Measurements from ENCODE around the gene TAS2R46. TPM values are rescaled to one million over a fixed set of nuclear protein-coding genes. Genes with fewer than 3 reads are reported as not detected.

Gene TAS2R46
- total and polyA plus RNA-seq, 2 of the 13 experiments (the other 11 are each of a cell fraction or from before 2014, with no cell fraction given) = 0.16 to 3.5 TPM

DNA sequence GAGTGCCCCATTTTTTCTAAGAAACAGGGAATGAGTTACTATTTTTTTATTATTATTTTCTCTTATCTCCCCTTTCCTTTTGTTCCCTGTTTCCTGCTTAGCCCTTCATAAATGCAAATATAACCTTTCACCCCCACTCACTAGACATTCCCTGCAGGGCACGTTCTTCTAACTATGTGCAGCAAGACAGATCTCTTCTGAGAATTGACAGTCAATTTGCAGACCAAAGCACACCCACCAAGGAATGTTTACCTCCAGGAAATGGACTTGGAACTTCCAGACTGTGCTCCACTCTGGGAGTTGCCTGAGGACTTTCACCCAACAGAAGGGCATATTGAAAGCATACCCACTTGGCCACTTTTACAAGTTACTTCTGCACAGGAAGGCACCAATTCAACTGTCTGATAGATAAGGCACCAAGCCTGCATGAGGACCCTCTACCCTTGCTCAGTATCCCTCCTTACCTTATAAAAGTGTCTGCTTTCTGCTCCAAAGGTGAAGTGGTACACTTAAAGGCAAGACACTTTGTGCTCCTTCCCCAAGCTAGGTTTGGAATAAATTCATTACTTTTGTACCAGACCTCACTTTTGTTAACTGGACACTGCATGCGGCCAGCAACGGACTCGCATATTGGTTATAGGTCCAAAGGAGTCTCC, 46.2 kb downstream of the TAS2R46 start (continued):
- TF ChIP-seq, protein P1, sequence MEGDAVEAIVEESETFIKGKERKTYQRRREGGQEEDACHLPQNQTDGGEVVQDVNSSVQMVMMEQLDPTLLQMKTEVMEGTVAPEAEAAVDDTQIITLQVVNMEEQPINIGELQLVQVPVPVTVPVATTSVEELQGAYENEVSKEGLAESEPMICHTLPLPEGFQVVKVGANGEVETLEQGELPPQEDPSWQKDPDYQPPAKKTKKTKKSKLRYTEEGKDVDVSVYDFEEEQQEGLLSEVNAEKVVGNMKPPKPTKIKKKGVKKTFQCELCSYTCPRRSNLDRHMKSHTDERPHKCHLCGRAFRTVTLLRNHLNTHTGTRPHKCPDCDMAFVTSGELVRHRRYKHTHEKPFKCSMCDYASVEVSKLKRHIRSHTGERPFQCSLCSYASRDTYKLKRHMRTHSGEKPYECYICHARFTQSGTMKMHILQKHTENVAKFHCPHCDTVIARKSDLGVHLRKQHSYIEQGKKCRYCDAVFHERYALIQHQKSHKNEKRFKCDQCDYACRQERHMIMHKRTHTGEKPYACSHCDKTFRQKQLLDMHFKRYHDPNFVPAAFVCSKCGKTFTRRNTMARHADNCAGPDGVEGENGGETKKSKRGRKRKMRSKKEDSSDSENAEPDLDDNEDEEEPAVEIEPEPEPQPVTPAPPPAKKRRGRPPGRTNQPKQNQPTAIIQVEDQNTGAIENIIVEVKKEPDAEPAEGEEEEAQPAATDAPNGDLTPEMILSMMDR (CRISPR knock-in tag; IDR thresholded peaks at IDR 0.05) = no peak
- 0 out of 2 replicates have a peak, but pooled peaks have one; percentile 15 for TF ChIP-seq EHMT2 (IDR thresholded peaks at IDR 0.05; ENCODE audit: borderline replicate concordance, low read depth, low read length)
- peak; percentile 64; the same call in 1 of the 2 replicates for TF ChIP-seq ZNF431 (CRISPR knock-in tag; IDR thresholded peaks at IDR 0.05; ENCODE audit: borderline replicate concordance, low read depth)
- TF ChIP-seq ZNF644 (CRISPR knock-in tag; IDR thresholded peaks at IDR 0.05; ENCODE audit: low read depth) = peak; percentile 91
- TF ChIP-seq, protein P2, sequence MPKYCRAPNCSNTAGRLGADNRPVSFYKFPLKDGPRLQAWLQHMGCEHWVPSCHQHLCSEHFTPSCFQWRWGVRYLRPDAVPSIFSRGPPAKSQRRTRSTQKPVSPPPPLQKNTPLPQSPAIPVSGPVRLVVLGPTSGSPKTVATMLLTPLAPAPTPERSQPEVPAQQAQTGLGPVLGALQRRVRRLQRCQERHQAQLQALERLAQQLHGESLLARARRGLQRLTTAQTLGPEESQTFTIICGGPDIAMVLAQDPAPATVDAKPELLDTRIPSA (CRISPR knock-in tag; IDR thresholded peaks at IDR 0.05; ENCODE audit: borderline replicate concordance) = no peak
- TF ChIP-seq, protein P3, sequence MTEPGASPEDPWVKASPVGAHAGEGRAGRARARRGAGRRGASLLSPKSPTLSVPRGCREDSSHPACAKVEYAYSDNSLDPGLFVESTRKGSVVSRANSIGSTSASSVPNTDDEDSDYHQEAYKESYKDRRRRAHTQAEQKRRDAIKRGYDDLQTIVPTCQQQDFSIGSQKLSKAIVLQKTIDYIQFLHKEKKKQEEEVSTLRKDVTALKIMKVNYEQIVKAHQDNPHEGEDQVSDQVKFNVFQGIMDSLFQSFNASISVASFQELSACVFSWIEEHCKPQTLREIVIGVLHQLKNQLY (CRISPR knock-in tag; IDR thresholded peaks at IDR 0.05) = peak; percentile 89
- peak; percentile 74 for TF ChIP-seq TBX2 (CRISPR knock-in tag; IDR thresholded peaks at IDR 0.05; ENCODE audit: borderline replicate concordance)
- no peak for TF ChIP-seq SP2 (CRISPR knock-in tag; IDR thresholded peaks at IDR 0.05)
- peak; percentile 92 for TF ChIP-seq SALL1 (CRISPR knock-in tag; IDR thresholded peaks at IDR 0.05)
- TF ChIP-seq, protein P4, sequence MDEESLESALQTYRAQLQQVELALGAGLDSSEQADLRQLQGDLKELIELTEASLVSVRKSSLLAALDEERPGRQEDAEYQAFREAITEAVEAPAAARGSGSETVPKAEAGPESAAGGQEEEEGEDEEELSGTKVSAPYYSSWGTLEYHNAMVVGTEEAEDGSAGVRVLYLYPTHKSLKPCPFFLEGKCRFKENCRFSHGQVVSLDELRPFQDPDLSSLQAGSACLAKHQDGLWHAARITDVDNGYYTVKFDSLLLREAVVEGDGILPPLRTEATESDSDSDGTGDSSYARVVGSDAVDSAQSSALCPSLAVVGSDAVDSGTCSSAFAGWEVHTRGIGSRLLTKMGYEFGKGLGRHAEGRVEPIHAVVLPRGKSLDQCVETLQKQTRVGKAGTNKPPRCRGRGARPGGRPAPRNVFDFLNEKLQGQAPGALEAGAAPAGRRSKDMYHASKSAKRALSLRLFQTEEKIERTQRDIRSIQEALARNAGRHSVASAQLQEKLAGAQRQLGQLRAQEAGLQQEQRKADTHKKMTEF (CRISPR knock-in tag; IDR thresholded peaks at IDR 0.05) = peak; percentile 86
- no peak for TF ChIP-seq NBN (conservative IDR thresholded peaks at IDR 0.05)
- peak; percentile 87; the same call in 1 of the 2 replicates for TF ChIP-seq FOXO1 (CRISPR knock-in tag; IDR thresholded peaks at IDR 0.05)
- no peak; the same call in 1 of the 2 replicates for TF ChIP-seq ZNF788 (CRISPR knock-in tag; IDR thresholded peaks at IDR 0.05; ENCODE audit: borderline replicate concordance)
- peak; percentile 90; the same call in 1 of the 2 replicates for TF ChIP-seq ETV5 (CRISPR knock-in tag; IDR thresholded peaks at IDR 0.05; ENCODE audit: borderline replicate concordance)
- TF ChIP-seq ZNF605 (CRISPR knock-in tag; IDR thresholded peaks at IDR 0.05) = peak; percentile 68
- TF ChIP-seq NKX3-1 (CRISPR knock-in tag; IDR thresholded peaks at IDR 0.05) = peak; percentile 35; the same call in 1 of the 2 replicates
- TF ChIP-seq TARDBP (CRISPR knock-in tag; IDR thresholded peaks at IDR 0.05) = peak; percentile 78
- TF ChIP-seq, protein P5, sequence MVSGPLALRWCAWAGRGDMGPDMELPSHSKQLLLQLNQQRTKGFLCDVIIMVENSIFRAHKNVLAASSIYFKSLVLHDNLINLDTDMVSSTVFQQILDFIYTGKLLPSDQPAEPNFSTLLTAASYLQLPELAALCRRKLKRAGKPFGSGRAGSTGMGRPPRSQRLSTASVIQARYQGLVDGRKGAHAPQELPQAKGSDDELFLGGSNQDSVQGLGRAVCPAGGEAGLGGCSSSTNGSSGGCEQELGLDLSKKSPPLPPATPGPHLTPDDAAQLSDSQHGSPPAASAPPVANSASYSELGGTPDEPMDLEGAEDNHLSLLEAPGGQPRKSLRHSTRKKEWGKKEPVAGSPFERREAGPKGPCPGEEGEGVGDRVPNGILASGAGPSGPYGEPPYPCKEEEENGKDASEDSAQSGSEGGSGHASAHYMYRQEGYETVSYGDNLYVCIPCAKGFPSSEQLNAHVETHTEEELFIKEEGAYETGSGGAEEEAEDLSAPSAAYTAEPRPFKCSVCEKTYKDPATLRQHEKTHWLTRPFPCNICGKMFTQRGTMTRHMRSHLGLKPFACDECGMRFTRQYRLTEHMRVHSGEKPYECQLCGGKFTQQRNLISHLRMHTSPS (CRISPR knock-in tag; IDR thresholded peaks at IDR 0.05; ENCODE audit: low read depth) = peak; percentile 67; the same call in 1 of the 2 replicates
- TF ChIP-seq MIXL1 (CRISPR knock-in tag; IDR thresholded peaks at IDR 0.05) = peak; percentile 82
- TF ChIP-seq ZMYM4 (CRISPR knock-in tag; IDR thresholded peaks at IDR 0.05) = peak; percentile 94
- peak; percentile 71 for TF ChIP-seq CREM (IDR thresholded peaks at IDR 0.05)
- no peak for TF ChIP-seq CREM (CRISPR knock-in tag; IDR thresholded peaks at IDR 0.05)
- peak; percentile 48; the same call in 1 of the 2 replicates for TF ChIP-seq DMAP1 (CRISPR knock-in tag; IDR thresholded peaks at IDR 0.05)
- TF ChIP-seq ZNF678 (CRISPR knock-in tag; IDR thresholded peaks at IDR 0.05) = no peak
- TF ChIP-seq ZNF296 (CRISPR knock-in tag; conservative IDR thresholded peaks at IDR 0.05) = no peak
- TF ChIP-seq HNF4A (CRISPR knock-in tag; IDR thresholded peaks at IDR 0.05) = peak; percentile 95
- TF ChIP-seq ZNF790 (CRISPR knock-in tag; IDR thresholded peaks at IDR 0.05; ENCODE audit: borderline replicate concordance) = no peak

All from HepG2 (cell line).